DMS 273 treated with DMSO at 0.1 percent for 48 hours (cell line): ENCODE results near the gene PLG.
"Not testable (repeated sequence)": the region's sequence is repeated elsewhere in the genome, so short reads cannot be mapped to it uniquely, and the experiment has no call there.

Source experiments
- DNase-seq: peaks from one replicate; lab custom pipeline; 2025; lab: John Stamatoyannopoulos, UW

PLG gene

DNA sequence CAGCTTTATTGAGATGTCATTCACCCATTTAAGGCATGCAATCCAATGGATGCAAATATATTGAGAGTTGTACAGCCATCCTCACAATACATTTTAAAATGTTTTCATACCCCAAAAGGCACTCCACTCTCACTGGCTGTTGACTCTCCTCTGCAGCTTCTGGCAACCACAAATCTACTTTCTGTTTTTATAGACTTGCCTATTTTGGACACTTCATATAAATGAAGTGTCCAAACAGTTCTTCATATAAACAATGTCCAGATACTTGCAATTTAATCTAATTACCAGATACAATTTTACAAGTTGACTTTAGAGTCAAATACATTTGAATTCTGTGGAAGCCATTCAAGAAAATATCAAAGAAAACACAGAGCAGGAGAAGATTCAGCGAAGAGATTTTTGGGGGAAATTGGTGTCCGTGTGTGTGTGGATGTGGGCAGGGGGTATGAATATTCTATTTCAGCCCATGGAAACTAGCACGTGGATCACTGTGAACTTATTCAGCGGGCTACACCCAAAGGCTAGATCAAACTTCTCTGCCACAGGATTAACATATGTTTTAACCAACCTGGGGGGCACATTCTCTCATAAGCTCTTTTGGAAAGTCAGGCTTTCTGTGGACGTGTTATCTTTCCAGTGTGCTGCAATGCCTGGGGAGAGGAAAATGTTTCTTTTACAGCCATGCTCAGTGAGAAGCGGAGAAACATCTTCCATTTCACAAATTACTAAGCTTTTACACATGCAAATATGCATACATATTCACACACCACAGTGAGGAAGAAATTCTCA lies 73.9 kb downstream of the PLG start:
- DNase-seq, result no peak

DNA sequence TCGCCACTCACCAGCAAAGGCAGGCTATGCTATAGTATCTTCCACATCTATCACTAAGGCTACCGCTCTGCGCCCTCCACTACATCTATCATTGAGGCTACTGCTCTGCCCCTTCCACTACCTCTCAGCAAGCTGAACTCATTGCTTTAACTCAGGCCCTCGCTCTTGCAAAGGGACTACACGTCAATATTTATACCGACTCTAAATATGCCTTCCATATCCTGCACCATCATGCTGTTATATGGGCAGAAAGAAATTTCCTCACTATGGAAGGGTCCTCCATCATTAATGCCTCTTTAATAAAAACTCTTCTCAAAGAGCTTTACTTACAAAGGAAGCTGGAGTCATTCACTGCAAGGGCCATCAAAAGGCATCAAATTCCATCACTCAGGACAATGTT lies 77.1 kb downstream of the PLG start:
- DNase-seq, result not testable (repeated sequence)

DNA sequence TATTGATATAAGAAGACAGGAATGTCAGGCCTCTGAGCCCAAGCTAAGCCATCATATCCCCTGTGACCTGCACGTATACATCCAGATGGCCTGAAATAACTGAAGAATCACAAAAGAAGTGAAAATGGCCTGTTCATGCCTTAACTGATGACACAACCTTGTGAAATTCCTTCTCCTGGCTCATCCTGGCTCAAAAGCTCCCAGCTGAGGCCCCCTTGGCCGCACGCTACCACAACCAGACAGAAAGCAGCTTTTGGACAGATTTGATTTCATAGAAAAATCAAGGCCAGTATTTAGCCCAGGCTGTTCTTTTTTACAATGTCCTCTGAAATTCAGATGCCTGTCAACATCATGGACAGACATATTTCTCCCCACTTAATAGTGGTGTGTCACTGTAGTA lies 78.6 kb downstream of the PLG start:
- DNase-seq, result not testable (repeated sequence)

DNA sequence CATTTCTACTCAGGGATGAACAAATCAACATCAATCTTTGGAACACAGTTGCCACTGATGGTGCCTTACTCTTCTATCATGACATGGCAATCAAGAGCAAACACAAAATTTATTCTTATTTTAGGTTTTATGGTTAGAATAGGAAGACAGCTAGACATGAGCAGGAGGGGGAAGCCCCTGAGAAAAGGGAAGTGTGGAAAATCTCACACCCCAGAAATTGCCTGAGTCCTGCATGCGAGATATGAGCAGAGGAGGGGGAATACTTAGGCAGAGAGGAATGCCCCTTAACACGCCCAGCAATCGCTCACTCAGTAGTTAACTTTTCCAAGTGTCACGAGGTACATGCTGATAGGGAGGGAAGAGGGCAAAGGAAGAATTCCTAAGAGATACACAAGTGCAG lies 79.3 kb downstream of the PLG start:
- DNase-seq, result no peak

DNA sequence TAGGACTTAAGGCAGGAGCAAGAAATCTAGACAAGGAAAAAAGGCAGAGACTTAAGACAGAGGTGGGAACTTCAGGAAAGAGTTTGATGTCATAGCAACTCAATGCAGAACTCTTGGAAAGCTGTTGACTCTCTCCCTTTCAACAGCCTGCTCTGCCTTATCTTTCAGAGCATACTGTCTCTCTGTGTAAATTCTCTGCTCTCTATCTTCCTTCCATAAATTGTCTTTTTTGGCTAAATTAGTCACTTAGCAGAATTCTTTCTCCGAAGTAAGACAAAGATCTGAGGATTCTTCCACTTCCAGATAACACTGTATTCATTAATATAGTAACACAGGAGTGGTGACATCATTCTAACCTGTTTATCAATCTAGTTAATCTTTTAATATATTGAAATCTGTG lies 80.2 kb downstream of the PLG start:
- no peak for DNase-seq

DNA sequence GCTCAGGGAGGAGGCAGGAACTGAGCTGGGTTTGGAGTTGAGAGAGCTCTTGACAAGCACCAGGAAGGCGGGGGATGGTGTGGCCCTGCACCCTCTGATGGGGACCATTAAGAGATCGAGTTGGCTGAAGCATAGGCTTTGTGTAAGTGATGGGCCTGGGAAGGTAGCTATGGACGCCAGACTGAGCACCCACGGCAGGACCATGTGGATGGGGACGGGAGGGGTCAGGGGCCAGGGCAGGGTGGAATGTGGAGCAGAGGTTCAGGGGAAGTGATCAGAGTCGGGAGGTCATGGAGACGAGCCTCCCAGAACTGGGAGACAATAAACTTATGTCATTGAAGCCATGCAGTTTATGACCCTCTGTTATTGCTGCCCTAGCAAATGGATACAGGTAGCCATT lies 81.7 kb downstream of the PLG start:
- no peak for DNase-seq

DNA sequence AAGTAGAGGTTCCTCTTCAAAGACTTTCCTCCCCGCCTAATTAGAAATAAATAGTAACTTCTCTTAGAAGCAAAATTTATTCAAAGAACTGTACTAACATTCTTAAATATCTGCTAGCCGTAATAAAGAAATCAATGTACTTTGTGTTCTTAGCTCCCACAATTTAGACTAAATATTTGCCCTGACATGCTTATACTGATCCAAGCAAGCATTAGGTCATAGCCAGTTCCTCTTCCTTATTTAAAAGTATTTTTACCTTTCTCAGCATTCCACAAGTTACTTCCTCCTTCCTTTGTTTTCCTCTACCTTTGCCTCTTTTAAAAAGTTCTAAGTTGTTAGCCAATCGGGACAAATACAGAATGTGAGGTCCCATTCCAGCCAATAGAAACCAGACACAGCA lies 86.1 kb downstream of the PLG start:
- DNase-seq, result not testable (repeated sequence)

DNA sequence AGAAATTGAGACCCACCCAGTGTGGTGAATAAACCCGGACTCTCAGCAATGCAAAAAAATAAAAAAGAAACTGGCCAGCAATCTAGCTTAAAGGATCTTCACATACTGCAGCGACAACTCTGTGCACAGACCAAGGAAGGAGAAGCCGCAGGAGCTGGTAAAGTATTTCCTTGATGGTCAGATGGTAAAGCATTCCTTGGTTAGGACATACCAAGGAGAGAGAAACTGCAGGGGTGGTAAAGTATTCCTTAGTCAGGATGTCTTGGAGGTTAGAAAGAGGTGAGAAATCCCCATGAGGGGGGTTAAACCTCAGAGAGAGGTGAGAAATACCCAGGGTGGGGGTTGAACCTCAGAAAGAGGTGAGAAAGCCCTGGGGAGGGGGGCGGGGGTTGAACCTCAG lies 86.8 kb downstream of the PLG start:
- no peak for DNase-seq

DNA sequence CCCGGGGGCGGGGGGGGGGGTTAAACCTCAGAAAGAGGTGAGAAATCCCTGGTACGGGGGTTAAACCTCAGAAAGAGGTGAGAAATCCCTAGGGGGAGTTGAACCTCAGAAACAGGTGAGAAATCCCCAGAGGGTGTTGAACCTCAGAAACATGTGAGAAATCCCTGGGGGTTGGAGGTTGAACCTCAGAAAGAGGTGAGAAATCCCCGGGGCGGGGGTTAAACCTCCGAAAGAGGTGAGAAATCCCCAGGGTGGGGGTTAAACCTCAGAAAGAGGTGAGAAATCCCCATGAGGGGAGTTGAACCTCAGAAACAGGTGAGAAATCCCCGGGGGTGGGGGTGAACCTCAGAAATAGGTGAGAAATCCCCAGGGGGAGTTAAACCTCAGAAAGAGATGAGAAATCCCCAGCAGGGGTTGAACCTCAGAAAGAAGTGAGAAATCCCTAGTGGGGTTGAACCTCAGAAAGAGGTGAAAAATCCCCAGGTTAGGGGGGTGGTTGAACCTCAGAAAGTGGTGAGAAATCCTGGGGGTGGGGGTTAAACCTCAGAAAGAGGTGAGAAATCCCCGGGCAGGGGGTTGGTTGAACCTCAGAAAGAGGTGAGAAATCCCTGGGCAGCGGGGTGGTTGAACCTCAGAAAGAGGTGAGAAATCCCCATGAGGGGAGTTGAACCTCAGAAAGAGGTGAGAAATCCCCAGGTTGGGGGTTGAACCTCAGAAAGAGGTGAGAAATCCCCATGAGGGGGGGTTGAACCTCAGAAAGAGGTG lies 87.4 kb downstream of the PLG start:
- DNase-seq, result no peak

DNA sequence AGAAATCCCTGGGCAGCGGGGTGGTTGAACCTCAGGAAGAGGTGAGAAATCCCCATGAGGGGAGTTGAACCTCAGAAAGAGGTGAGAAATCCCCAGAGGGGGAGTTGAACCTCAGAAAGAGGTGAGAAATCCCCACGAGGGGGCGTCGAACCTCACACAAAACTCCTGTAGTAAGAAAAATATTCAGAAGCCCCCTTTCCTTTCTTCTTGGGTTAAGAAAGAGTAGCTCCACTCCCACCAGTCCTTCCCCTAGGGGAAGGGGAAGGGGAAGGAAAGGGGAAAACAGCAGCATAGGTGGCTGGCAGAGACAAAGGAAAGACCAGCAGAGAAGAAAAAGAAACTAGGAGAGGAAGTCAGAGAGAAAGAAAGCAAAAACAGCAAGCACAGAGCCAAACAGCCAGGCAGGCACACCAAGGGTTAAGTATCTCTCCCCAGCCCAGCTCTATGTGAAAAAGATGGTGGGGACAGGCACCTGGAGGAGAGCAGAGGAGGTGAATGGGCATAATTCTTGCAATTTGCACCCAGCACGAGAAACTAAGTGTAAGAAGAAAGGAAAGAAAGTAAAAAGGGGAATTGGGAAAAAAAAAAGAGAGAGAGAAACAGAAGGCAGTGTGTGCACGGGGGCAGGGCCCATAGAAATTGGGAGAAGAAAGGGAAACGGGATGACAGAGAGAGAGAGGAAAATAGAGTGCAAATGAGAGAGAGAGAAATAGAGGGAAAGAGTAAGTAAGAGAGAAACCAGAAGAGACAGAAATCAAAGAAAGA lies 88.2 kb downstream of the PLG start:
- no peak for DNase-seq

DNA sequence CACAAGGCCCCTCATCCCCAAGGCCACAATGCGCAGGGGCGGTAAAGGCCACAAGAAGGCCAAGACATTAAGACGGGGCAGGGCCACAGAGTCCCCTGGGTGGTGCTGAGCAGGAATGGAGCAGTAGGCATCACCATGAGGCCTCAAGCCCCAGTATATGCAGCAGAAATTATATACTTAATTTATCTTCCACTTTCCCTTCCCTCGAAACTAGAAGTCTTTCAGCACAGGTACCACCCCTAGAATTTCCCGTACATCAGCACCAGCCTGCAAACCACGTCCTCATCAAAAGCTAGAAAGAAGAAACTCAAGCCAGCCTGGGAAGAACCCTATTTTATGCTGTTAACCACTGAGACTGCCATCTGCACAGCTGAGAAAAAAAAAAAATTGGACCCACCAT lies 89.4 kb downstream of the PLG start:
- DNase-seq, result no peak

DNA sequence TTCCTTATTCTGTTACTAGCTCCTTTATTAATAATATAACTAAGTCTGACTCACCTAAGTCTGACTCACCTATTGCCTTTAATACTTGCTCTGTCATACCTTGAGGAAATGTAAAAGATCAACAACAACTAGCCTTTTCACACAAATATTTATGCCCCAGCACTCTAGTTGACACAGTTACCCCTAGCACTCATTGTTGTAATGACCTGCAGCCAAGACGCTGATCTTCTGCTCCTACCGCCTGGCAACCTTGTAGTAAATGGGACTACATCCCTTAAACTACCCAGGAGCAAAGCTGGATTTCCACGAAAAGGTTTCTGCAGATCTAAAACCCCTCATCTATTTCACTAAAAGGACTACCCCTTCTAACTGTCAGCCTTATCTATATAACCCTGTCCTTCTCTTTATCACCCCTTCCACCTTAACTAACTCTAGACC lies 90.0 kb downstream of the PLG start:
- no peak for DNase-seq

DNA sequence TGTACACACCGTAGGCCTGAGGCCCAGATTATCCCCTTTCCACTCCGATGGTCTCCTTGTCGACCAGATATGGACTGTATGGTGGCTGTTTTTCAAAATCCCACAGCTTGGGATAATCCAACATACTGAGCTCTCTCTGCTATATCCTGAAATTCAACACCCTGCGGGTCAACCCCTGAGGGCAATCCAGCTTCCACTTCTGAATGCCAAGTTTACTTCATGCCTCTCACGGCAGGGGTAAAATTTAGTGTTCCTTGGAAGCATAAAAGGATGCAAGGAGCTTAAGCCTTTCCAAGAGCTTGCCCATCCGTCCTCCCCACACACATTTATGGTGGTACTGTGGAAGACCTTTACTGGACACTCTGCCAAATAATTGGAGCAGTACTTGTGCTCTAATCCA lies 90.7 kb downstream of the PLG start:
- DNase-seq, result no peak

DNA sequence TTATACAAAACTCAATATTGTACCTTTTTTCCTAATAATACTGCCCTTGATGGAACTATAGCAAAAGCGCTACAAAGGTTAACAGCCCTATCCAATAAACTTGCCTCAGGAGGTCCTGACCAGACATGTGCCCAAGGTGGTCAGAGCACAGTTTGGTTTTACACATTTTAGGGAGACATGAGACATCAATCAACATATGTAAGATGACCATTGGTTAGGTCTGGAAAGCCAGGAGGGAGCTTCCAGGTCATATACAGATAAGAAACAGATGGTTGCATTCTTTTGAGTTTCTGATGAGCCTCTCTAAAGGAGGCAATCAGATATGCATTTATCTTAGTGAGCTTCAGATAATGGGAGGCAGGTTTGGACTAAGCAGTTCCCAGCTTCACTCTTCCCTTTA lies 91.6 kb downstream of the PLG start:
- no peak for DNase-seq

DNA sequence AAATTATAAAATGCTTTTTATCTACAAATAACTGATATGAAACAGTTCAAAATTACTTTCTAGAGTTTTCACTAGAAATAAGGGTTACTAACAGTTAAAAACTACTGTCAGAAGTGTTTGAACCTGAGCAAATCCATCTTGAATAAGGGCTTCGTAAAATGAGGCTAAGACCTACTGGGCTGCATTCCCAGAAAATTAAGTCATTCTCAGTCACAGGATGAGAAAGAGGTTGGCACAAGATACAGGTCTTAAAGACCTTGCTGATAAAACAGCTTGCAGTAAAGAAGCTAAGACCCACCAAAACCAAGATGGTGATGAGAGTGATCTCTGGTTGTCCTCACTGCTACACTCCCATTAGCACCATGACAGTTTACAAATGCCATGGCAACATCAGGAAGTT lies 93.7 kb downstream of the PLG start:
- no peak for DNase-seq

DNA sequence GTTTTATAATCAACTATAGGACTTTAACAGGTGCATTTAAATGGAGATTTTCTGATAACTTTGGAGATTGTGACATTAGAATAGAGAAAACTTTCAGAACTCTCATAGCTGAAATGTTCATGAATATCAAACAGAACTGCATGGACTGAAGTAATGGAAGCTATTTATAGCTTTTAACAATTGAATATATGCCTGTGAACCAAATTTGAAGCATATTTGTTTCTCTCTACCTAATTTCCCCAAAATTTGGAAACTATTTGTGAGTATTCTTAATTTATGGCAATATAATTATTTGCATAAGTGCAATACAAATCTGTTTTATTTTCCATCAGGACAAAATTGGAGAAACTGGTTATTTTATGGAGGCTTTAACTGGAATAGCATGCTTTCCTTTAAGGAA lies 96.6 kb downstream of the PLG start:
- no peak for DNase-seq

DNA sequence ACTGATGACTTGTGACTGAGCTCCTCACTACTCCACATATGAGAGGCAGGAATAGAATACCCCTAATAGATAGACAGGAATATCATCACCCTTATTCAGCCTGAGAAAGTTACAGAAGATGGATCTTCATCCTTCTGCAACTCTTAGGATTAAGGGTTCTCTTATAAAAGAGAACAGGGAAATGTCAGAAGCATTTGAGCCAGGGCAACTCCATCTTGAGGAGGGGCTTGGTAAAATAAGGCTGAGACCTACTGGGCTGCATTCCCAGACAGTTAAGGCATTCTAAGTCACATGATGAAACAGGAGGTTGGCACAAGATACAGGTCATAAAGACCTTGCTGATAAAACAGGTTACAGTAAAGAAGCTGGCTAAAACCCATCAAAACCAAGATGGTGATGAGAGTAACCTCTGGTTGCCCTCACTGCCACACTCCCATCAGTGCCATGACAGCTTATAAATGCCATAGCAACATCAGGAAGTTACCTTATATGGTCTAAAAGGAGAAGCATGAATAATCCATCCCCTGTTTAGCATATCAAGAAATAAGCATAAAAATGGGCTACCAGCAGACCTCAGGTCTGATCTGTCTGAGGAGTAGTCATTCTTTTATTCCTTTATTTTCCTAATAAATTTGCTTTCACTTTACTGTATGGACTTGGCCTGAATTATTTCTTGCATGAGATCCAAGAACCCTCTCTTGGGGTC lies 97.9 kb downstream of the PLG start:
- no peak for DNase-seq

DNA sequence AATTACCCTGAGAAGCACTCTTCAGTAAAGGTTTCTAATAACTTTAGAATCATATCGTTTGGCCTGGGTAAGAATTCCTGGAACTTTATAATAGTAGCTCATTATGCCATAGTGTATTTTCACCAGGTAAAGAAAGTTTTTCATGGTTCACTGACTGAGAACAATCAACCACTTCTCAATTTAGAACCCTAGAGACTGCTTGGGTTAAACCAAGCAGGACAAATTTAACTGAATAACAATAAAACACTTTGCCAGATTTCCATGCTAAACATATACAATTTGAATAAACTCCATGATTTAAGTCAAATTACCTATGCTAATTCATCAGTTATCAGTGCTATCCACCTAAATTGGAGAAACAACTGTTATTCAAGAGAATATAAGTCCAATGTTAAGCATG lies 99.4 kb downstream of the PLG start:
- no peak for DNase-seq

DNA sequence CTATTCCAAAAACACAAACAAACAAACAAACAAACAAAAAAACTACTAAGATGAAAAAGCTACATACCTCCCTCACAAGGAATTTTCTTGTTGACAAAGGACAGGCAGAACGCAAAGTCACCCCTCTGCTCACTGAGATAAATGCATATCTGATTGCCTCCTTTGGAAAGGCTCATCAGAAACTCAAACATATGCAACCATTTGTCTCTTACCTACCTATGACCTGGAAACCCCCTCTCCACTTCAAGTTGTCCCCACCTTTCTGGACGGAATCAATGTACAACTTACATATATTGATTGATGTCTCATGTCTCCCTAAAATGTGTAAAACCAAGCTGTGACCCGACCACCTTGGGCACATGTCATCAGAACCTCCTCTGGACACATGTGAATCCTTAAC lies 100.0 kb downstream of the PLG start:
- not testable (repeated sequence) for DNase-seq
